ENCODE results near the gene NUP205.

- peak in 2 of 3 experiments; percentile 49 to 52; a peak in 4 of 6 replicates for TF ChIP-seq CTCF (IDR thresholded peaks at IDR 0.05 in 2 of 3, conservative IDR thresholded peaks at IDR 0.05 in 1 of 3; ENCODE audit: borderline replicate concordance in 1 of 3, insufficient read depth in 1 of 3, low read depth in 2 of 3, low read length in 2 of 3)
- TF ChIP-seq ZNF274 (IDR thresholded peaks at IDR 0.05; ENCODE audit: low read depth, low read length): no peak
- peak; percentile 95 for TF ChIP-seq SIN3A (IDR thresholded peaks at IDR 0.05; ENCODE audit: low read depth)
- TF ChIP-seq MAX (IDR thresholded peaks at IDR 0.05): peak; percentile 96
- peak; percentile 89 for TF ChIP-seq POLR2A (IDR thresholded peaks at IDR 0.05; ENCODE audit: borderline replicate concordance, extremely low read depth, insufficient read depth, insufficient read length)
- no peak for TF ChIP-seq JUND (IDR thresholded peaks at IDR 0.05)
- TF ChIP-seq ATF3 (IDR thresholded peaks at IDR 0.05): no peak
- no peak for TF ChIP-seq EZH2 (IDR thresholded peaks at IDR 0.05)
- no peak; the same call in none of the 2 replicates for TF ChIP-seq FOSL1 (IDR thresholded peaks at IDR 0.05; ENCODE audit: low read depth)
Observed at GRCh38 chr7:135662373-135663114, 104.8 kb downstream of the NUP205 start, which contains the start of gene STMP1.
